HG03442 (cell line): ENCODE measurements around the gene YKT6.

Source experiments
- ATAC-seq: cut with Tn5 transposase; IDR thresholded peaks from one replicate; pipeline ENCODE4 v1.9.1; 2021; ENCODE audit warnings: mild to moderate bottlenecking, moderate library complexity; ENCODE audit not compliant: unreplicated experiment

YKT6 gene

GRCh38 chr7:44216521-44217222, 15.9 kb downstream of the YKT6 start:
- no peak for ATAC-seq

- no peak for ATAC-seq
These were observed 16.5 kb downstream of the YKT6 start for GRCh38 chr7:44217223-44217714.

- ATAC-seq: no peak
These were observed 17.1 kb downstream of the YKT6 start for GRCh38 chr7:44217852-44218402.

GRCh38 chr7:44218418-44219201, 17.8 kb downstream of the YKT6 start:
- no peak for ATAC-seq

GRCh38 chr7:44219371-44220045, 18.7 kb downstream of the YKT6 start:
- no peak for ATAC-seq

- ATAC-seq: no peak
These were observed 19.2 kb downstream of the YKT6 start for GRCh38 chr7:44220046-44220357.

GRCh38 chr7:44220358-44221112, 19.8 kb downstream of the YKT6 start:
- ATAC-seq: no peak

- ATAC-seq: no peak
These were observed 20.5 kb downstream of the YKT6 start for GRCh38 chr7:44221231-44221791.

GRCh38 chr7:44222074-44222473, 21.3 kb downstream of the YKT6 start:
- no peak for ATAC-seq

GRCh38 chr7:44222776-44223261, 22.0 kb downstream of the YKT6 start:
- no peak for ATAC-seq

- no peak for ATAC-seq
These were observed 22.7 kb downstream of the YKT6 start for GRCh38 chr7:44223362-44224079.

- no peak for ATAC-seq
These were observed 23.5 kb downstream of the YKT6 start for GRCh38 chr7:44224080-44224973.

- ATAC-seq: no peak
These were observed 24.3 kb downstream of the YKT6 start for GRCh38 chr7:44224974-44225565.

- ATAC-seq: no peak
These were observed 25.0 kb downstream of the YKT6 start for GRCh38 chr7:44225566-44226395.

GRCh38 chr7:44226396-44226753, 25.6 kb downstream of the YKT6 start:
- no peak for ATAC-seq

GRCh38 chr7:44227911-44228310, 27.1 kb downstream of the YKT6 start:
- no peak for ATAC-seq

- no peak for ATAC-seq
These were observed 28.0 kb downstream of the YKT6 start for GRCh38 chr7:44228571-44229350.
